OCI-LY3 (cell line): Measurements from ENCODE around the gene PPM1B.

Experiments used
- H2AFZ ChIP-seq: fragments of 200-600, 300-600 bp; shearing (Covaris generic); 2 replicates; pipeline ENCODE4 v1.6.0; 2014; ENCODE audit warnings: antibody characterized with exemption, low read depth, low read length
- H3K27ac ChIP-seq: fragments of 200-600, 300-600 bp; sonication (generic); 2 replicates; pipeline ENCODE4 v1.5.1; 2014; ENCODE audit warnings: mild to moderate bottlenecking, low read length, moderate library complexity, mixed read lengths
- H3K27me3 ChIP-seq: fragments of 200-600, 300-600 bp; sonication (generic); 2 replicates; pipeline ENCODE4 v1.6.1; 2014; ENCODE audit warnings: low read depth, low read length, mixed read lengths
- H3K36me3 ChIP-seq: fragments of 200-600, 300-600 bp; sonication (generic); replicated peaks from 2 replicates; pipeline ENCODE3; 2014; ENCODE audit warnings: low read depth, low read length, mixed read lengths
- H3K4me1 ChIP-seq: fragments of 300-600, 200-600 bp; sonication (generic); 2 replicates; pipeline ENCODE4 v1.6.1; 2014; ENCODE audit warnings: low read length, mixed read lengths
- H3K4me2 ChIP-seq: fragments of 200-600, 300-600 bp; sonication (generic); 2 replicates; pipeline ENCODE4 v1.6.1; 2014; ENCODE audit warnings: low read length, mixed read lengths
- H3K4me3 ChIP-seq: fragments of 300-600, 200-600 bp; sonication (generic); 2 replicates; pipeline ENCODE4 v1.5.1; 2014; ENCODE audit warnings: antibody characterized with exemption, mild to moderate bottlenecking, low read length, moderate library complexity
- H3K79me2 ChIP-seq: fragments of 300-600, 200-600 bp; shearing (Covaris generic); 2 replicates; pipeline ENCODE4 v1.6.1; 2014; ENCODE audit warnings: mild to moderate bottlenecking, low read length, mixed read lengths
- H3K9ac ChIP-seq: fragments of 300-600, 200-600 bp; shearing (Covaris generic); 2 replicates; pipeline ENCODE4 v1.6.0; 2014; ENCODE audit warnings: mild to moderate bottlenecking, low read length, moderate library complexity
- H3K9me3 ChIP-seq: fragments of 200-600, 300-600 bp; shearing (Covaris generic); 2 replicates; pipeline ENCODE4 v1.6.1; 2014; ENCODE audit warnings: low read length, mixed read lengths; ENCODE audit not compliant: insufficient read depth
- H4K20me1 ChIP-seq: fragments of 200-600, 300-600 bp; sonication (generic); 2 replicates; pipeline ENCODE4 v1.6.1; 2016; ENCODE audit warnings: low read length, mixed read lengths; ENCODE audit not compliant: insufficient read depth
- CTCF ChIP-seq: fragments of 200-600, 300-600 bp; sonication (generic); IDR thresholded peaks from 2 replicates; pipeline ENCODE4 v1.5.1; 2014; ENCODE audit warnings: antibody characterized with exemption, low read length, low read depth
- EZH2phosphoT487 ChIP-seq: fragments of 200-600 bp; shearing (Covaris generic); IDR thresholded peaks from 2 replicates; pipeline ENCODE4 v1.6.1; 2018; ENCODE audit warnings: antibody characterized with exemption, mixed run types, low read depth

PPM1B gene

GRCh38 chr2:44189104-44189503, 20.4 kb downstream of the PPM1B start:
- H2AFZ ChIP-seq = no peak overlapping the region
- no peaks in the 10 kb centered on the region for H3K9me3 ChIP-seq
- H3K4me1 ChIP-seq = peaks cover 43% of the 10 kb centered on the region
- no peak overlapping the region for H3K27ac ChIP-seq
- H4K20me1 ChIP-seq = peaks cover 73% of the 10 kb centered on the region
- H3K9ac ChIP-seq = no peak overlapping the region
- TF ChIP-seq EZH2phosphoT487 (no peak), CTCF (no peak)
- H3K36me3 ChIP-seq = peaks cover 7% of the 10 kb centered on the region
- no peak overlapping the region for H3K4me3 ChIP-seq
- peaks cover 89% of the 10 kb centered on the region for H3K79me2 ChIP-seq
- no peak overlapping the region for H3K4me2 ChIP-seq
- H3K27me3 ChIP-seq = no peaks in the 10 kb centered on the region

GRCh38 chr2:44190526-44190925, 21.9 kb downstream of the PPM1B start:
- TF ChIP-seq EZH2phosphoT487 (no peak), CTCF (no peak)
- no peak overlapping the region for H2AFZ ChIP-seq
- H3K4me3 ChIP-seq = no peak overlapping the region
- H4K20me1 ChIP-seq = peaks cover 65% of the 10 kb centered on the region
- peak overlapping the region; percentile 79 for H3K4me2 ChIP-seq
- H3K27me3 ChIP-seq = no peaks in the 10 kb centered on the region
- no peak overlapping the region for H3K27ac ChIP-seq
- no peaks in the 10 kb centered on the region for H3K9me3 ChIP-seq
- H3K4me1 ChIP-seq = peaks cover 43% of the 10 kb centered on the region
- no peak overlapping the region for H3K9ac ChIP-seq
- peaks cover 84% of the 10 kb centered on the region for H3K79me2 ChIP-seq
- peaks cover 4% of the 10 kb centered on the region for H3K36me3 ChIP-seq

- Histone ChIP-seq H4K20me1 (peaks cover 65% of the 10 kb centered on the region), H3K9ac (0 out of 2 replicates have a peak overlapping the region, but pooled peaks have one; percentile 1), H3K4me1 (peaks cover 40% of the 10 kb centered on the region), H3K79me2 (peaks cover 84% of the 10 kb centered on the region), H2AFZ (no peak overlapping the region), H3K4me3 (peak overlapping the region; percentile 57), H3K36me3 (peaks cover 8% of the 10 kb centered on the region), H3K9me3 (no peaks in the 10 kb centered on the region), H3K27me3 (no peaks in the 10 kb centered on the region), H3K4me2 (peak overlapping the region; percentile 79), H3K27ac (peak overlapping the region; percentile 65)
- no peak for TF ChIP-seq EZH2phosphoT487
- TF ChIP-seq CTCF = no peak
Measured at GRCh38 chr2:44191739-44192138, 23.1 kb downstream of the PPM1B start.

- no peak overlapping the region for H3K4me2 ChIP-seq
- no peaks in the 10 kb centered on the region for H3K27me3 ChIP-seq
- no peaks in the 10 kb centered on the region for H3K9me3 ChIP-seq
- peaks cover 8% of the 10 kb centered on the region for H3K36me3 ChIP-seq
- H3K27ac ChIP-seq = no peak overlapping the region
- H4K20me1 ChIP-seq = peaks cover 61% of the 10 kb centered on the region
- H2AFZ ChIP-seq = no peak overlapping the region
- TF ChIP-seq EZH2phosphoT487 = no peak
- no peak for TF ChIP-seq CTCF
- no peak overlapping the region for H3K4me3 ChIP-seq
- no peak overlapping the region for H3K9ac ChIP-seq
- H3K79me2 ChIP-seq = peaks cover 81% of the 10 kb centered on the region
- peaks cover 35% of the 10 kb centered on the region for H3K4me1 ChIP-seq
Measured at GRCh38 chr2:44192646-44193045, 24.0 kb downstream of the PPM1B start.
